Measurements from ENCODE around the gene ZBTB40. TPM values are rescaled to one million over a fixed set of nuclear protein-coding genes. Genes with fewer than 3 reads are reported as not detected.

ZBTB40 gene
- total and polyA plus RNA-seq, 10 of the 15 experiments (the other 5 are each of a cell fraction or from before 2014, with no cell fraction given) = 1.9 to 14.4 (median 9.0) TPM

- TF ChIP-seq NKRF (conservative IDR thresholded peaks at IDR 0.05) = no peak
- no peak for TF ChIP-seq SUZ12 (IDR thresholded peaks at IDR 0.05; ENCODE audit: unreplicated experiment)
- TF ChIP-seq POLR2AphosphoS2 (IDR thresholded peaks at IDR 0.05; ENCODE audit: low read depth, low read length) = no peak
- TF ChIP-seq ESRRA (IDR thresholded peaks at IDR 0.05; ENCODE audit: low read length) = no peak
- no peak for TF ChIP-seq ZBTB33 (IDR thresholded peaks at IDR 0.05)
These were observed 76.1 kb downstream of the ZBTB40 start (continued) for GRCh38 chr1:22527555-22528296.

GRCh38 chr1:22528451-22528850, 76.8 kb downstream of the ZBTB40 start:
- in situ Hi-C loops (cut with MboI) (no loop called here), intact Hi-C loops (cut with micrococcal nuclease; ENCODE audit: unreplicated experiment) (no loop called here)
- 97% methylated on average over 7 of the region's 7 CpGs for WGBS (ENCODE audit: insufficient coverage, insufficient replicate concordance, low lambda C conversion rate, missing lambda C conversion rate)
- POLR2A ChIA-PET = no interaction called here
- peaks cover 3 to 9% of the 10 kb centered on the region in 2 experiments; a peak in 3 of 4 replicates for H3K36me3 ChIP-seq (ENCODE audit: control insufficient read depth in 2 of 2, insufficient read depth in 2 of 2, low read length in 1 of 2)
- SMC1A ChIA-PET (ENCODE audit: uncharacterized antibody, unreplicated experiment) = no interaction called here
- H3K4me3 ChIP-seq = no peak overlapping the region
- no peak overlapping the region for H3K4me2 ChIP-seq (ENCODE audit: control insufficient read depth, insufficient read depth)
- H3K9me3 ChIP-seq (replicated peaks; ENCODE audit: control insufficient read depth, insufficient read depth, low read length) = no peaks in the 10 kb centered on the region
- BruUV-seq (replicated peaks) = no TSS peak
- ATAC-seq (no peak), DNase-seq (ENCODE audit: low read depth, low spot score) (no peak), FAIRE-seq (no peak)
- RAD21 ChIA-PET (ENCODE audit: unreplicated experiment) = no interaction called here
- H3K9ac ChIP-seq (ENCODE audit: control insufficient read depth, insufficient read depth, low read length) = no peak overlapping the region
- no peaks in the 10 kb centered on the region for H4K20me1 ChIP-seq (ENCODE audit: control insufficient read depth, insufficient read depth)
- no peaks in the 10 kb centered on the region for H3K4me1 ChIP-seq (ENCODE audit: control insufficient read depth, insufficient read depth, low read length)
- no peaks in the 10 kb centered on the region for H3K27me3 ChIP-seq (replicated peaks in 1 of 2; ENCODE audit: control insufficient read depth in 2 of 2, insufficient read depth in 2 of 2, low read length in 1 of 2)
- CTCF ChIA-PET = no interaction called here
- no peak overlapping the region for H3K27ac ChIP-seq (ENCODE audit: control insufficient read depth, insufficient read depth)
- H3K79me2 ChIP-seq (ENCODE audit: control insufficient read depth, insufficient read depth, low read length) = no peaks in the 10 kb centered on the region
- H2AFZ ChIP-seq (ENCODE audit: control insufficient read depth, low read depth, low read length) = no peak overlapping the region
- no peak for TF ChIP-seq TBL1XR1 (IDR thresholded peaks at IDR 0.05; ENCODE audit: low read depth, low read length)
- TF ChIP-seq ATF7 (IDR thresholded peaks at IDR 0.05; ENCODE audit: low read depth) = no peak
- TF ChIP-seq RFX5 (IDR thresholded peaks at IDR 0.05; ENCODE audit: low read depth, low read length) = no peak
- TF ChIP-seq RUNX3 (IDR thresholded peaks at IDR 0.05; ENCODE audit: low read length) = no peak
- TF ChIP-seq CHD2 (IDR thresholded peaks at IDR 0.05; ENCODE audit: borderline replicate concordance, low read depth, low read length) = no peak
- no peak for TF ChIP-seq ZSCAN29 (IDR thresholded peaks at IDR 0.05)
- TF ChIP-seq WRNIP1 (IDR thresholded peaks at IDR 0.05; ENCODE audit: borderline replicate concordance, low read depth, low read length) = no peak
- TF ChIP-seq EP300 (IDR thresholded peaks at IDR 0.05; ENCODE audit: borderline replicate concordance in 1 of 2, control insufficient read depth in 1 of 2, low read depth in 2 of 2, low read length in 2 of 2) = no peak
- no peak for TF ChIP-seq CUX1 (IDR thresholded peaks at IDR 0.05; ENCODE audit: insufficient replicate concordance, low read depth, low read length)

Measured in GM12878 (cell line).